Measurements from ENCODE around the gene PLA2G2D. TPM values are rescaled to one million over a fixed set of nuclear protein-coding genes. Genes with fewer than 3 reads are reported as not detected.

Gene PLA2G2D
- total and polyA plus RNA-seq, 7 experiments from 2014 or later = not detected

DNA sequence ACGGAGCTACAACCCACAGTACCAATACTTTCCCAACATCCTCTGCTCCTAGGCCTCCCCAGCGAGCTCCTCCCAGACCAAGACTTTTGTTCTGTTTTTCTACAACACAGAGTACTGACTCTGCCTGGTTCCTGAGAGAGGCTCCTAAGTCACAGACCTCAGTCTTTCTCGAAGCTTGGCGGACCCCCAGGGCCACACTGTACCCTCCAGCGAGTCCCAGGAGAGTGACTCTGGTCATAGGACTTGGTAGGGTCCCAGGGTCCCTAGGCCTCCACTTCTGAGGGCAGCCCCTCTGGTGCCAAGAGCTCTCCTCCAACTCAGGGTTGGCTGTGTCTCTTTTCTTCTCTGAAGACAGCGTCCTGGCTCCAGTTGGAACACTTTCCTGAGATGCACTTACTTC lies 28.7 kb downstream of the PLA2G2D start:
- POLR2A ChIA-PET = no interaction called here
- Mint-ChIP-seq H3K4me1 (no peaks in the 10 kb centered on the region), H3K36me3 (no peaks in the 10 kb centered on the region), H3K9me3 (peaks cover 0 to 4% (median 0%) of the 10 kb centered on the region in 11 donors), H3K27ac (no peak overlapping the region), H3K4me3 (no peak overlapping the region), H3K27me3 (peaks cover 0 to 22% (median 6%) of the 10 kb centered on the region in 5 donors)
- H3K4me1 ChIP-seq (ENCODE audit: control insufficient read depth in 2 of 2, insufficient read depth in 2 of 2, low read length in 2 of 2) = no peaks in the 10 kb centered on the region
- intact Hi-C loops (cut with micrococcal nuclease) = no loop called here
- H3K36me3 ChIP-seq (ENCODE audit: control insufficient read depth in 2 of 3, insufficient read depth in 3 of 3, low read length in 3 of 3) = no peaks in the 10 kb centered on the region
- no peaks in the 10 kb centered on the region for H3K9me3 ChIP-seq (ENCODE audit: control insufficient read depth in 2 of 3, low read length in 3 of 3)
- no peak for ATAC-seq
- CTCF ChIA-PET = interaction anchor here (0.5 kb wide), 1 partner anchor 362 kb away, joined by 3 read pairs; no protein-coding TSS in a partner anchor
- no peak overlapping the region for H3K4me3 ChIP-seq (ENCODE audit: low read length)
- H3K27me3 ChIP-seq (ENCODE audit: control insufficient read depth in 2 of 2, insufficient read depth in 2 of 2, low read length in 2 of 2) = no peaks in the 10 kb centered on the region
- DNase-seq = no peak
- no peak overlapping the region for H3K27ac ChIP-seq (ENCODE audit: low read depth, low read length)

DNA sequence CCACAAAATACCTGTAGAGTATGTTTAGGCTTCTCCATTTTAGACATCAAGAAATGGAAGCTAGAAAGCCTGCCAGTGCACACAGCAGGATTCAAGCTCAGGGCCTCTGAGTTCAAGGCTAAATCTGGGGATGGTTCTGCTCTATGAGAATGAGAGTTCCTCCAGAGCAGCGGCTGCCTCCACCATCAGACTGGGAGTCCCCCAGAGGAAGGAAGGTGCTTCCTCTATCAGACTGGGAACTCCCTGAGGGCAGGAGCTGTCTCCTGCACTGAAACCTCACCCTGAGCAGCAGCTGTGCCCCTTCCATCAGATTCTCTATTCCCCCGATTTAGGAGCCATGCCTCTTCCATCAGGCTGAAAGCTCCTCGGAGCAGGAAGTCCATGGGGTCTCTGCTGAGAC lies 29.2 kb downstream of the PLA2G2D start:
- intact Hi-C loops (cut with micrococcal nuclease) = no loop called here
- Histone ChIP-seq H3K36me3 (ENCODE audit: control insufficient read depth in 2 of 3, insufficient read depth in 3 of 3, low read length in 3 of 3) (no peaks in the 10 kb centered on the region), H3K4me3 (ENCODE audit: low read length) (no peak overlapping the region), H3K27me3 (ENCODE audit: control insufficient read depth in 2 of 2, insufficient read depth in 2 of 2, low read length in 2 of 2) (no peaks in the 10 kb centered on the region), H3K27ac (ENCODE audit: low read depth, low read length) (no peak overlapping the region), H3K9me3 (ENCODE audit: control insufficient read depth in 2 of 3, low read length in 3 of 3) (no peaks in the 10 kb centered on the region), H3K4me1 (ENCODE audit: control insufficient read depth in 2 of 2, insufficient read depth in 2 of 2, low read length in 2 of 2) (no peaks in the 10 kb centered on the region)
- no peak for DNase-seq
- peaks cover 0 to 4% (median 0%) of the 10 kb centered on the region in 11 donors for H3K9me3 Mint-ChIP-seq
- H3K4me3 Mint-ChIP-seq = no peak overlapping the region
- H3K27me3 Mint-ChIP-seq = peaks cover 0 to 22% (median 6%) of the 10 kb centered on the region in 5 donors
- H3K27ac Mint-ChIP-seq = no peak overlapping the region
- no peaks in the 10 kb centered on the region for H3K4me1 Mint-ChIP-seq
- CTCF ChIA-PET = no interaction called here
- ATAC-seq = no peak
- H3K36me3 Mint-ChIP-seq = no peaks in the 10 kb centered on the region
- POLR2A ChIA-PET = no interaction called here

DNA sequence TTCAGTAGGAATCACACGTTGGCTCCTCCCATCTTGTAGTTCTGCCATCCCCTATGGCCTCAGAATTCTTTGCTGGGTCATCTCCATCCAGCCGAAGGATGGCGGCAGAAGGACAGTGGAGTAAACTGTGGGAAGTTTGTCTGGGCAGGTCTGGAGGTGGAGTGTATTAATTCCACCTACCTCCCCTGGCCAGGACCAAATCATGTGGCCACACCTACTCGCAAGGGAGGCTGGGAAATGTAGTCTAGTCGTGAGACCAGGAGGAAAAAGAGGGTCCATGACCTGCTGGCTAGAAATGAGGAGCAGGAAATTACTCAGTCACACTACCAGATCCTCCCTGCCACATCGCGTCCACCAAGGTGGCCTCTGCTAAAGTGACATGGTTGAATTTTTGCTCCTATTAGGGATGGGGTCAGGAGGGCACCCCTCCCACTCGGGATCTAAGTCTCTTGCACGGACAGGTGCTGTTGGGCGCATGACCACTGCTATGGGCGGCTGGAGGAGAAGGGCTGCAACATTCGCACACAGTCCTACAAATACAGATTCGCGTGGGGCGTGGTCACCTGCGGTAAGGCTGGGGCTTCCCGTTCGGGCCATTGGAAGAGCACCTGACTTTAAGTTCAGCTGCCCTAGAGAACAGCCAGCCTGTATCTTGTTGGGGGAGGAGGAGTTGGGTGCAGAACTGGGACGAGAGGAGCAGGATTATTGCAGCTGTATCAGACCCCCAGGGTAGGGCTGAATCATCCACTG lies 29.8 kb downstream of the PLA2G2D start:
- Histone ChIP-seq H3K4me3 (ENCODE audit: low read length) (no peak overlapping the region), H3K27ac (ENCODE audit: low read depth, low read length) (no peak overlapping the region), H3K27me3 (ENCODE audit: control insufficient read depth in 2 of 2, insufficient read depth in 2 of 2, low read length in 2 of 2) (no peaks in the 10 kb centered on the region), H3K36me3 (ENCODE audit: control insufficient read depth in 2 of 3, insufficient read depth in 3 of 3, low read length in 3 of 3) (no peaks in the 10 kb centered on the region), H3K4me1 (ENCODE audit: control insufficient read depth in 2 of 2, insufficient read depth in 2 of 2, low read length in 2 of 2) (no peaks in the 10 kb centered on the region), H3K9me3 (ENCODE audit: control insufficient read depth in 2 of 3, low read length in 3 of 3) (no peaks in the 10 kb centered on the region)
- H3K36me3 Mint-ChIP-seq = no peaks in the 10 kb centered on the region
- H3K9me3 Mint-ChIP-seq = peaks cover 0 to 4% (median 0%) of the 10 kb centered on the region in 11 donors
- ChIA-PET CTCF (no interaction called here), POLR2A (no interaction called here)
- no peak overlapping the region for H3K27ac Mint-ChIP-seq
- ATAC-seq (no peak), DNase-seq (no peak)
- intact Hi-C loops (cut with micrococcal nuclease) = no loop called here
- no peak overlapping the region for H3K4me3 Mint-ChIP-seq
- H3K27me3 Mint-ChIP-seq = peaks cover 0 to 22% (median 6%) of the 10 kb centered on the region in 5 donors
- H3K4me1 Mint-ChIP-seq = no peaks in the 10 kb centered on the region

DNA sequence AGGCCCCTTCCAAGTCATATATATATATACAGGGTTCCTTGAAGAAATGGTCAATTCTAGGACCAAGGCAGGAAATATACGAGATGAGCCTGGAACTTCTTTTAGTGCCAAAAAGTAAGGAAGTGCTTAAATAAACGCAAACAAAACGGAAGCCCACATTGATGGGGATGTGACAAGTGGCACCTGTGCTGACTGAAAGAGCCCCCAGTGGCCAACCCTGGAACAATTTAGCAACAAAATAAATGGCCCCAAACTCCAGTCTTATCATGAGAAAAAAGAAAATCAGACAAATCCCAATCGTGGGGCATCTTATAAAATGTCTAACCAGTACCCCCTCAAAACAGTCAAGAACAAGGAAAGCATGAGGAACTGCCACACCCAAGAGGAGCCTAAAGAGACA lies 31.7 kb downstream of the PLA2G2D start:
- Mint-ChIP-seq H3K27ac (no peak overlapping the region), H3K36me3 (no peaks in the 10 kb centered on the region), H3K9me3 (peaks cover 0 to 4% (median 0%) of the 10 kb centered on the region in 11 donors), H3K4me3 (no peak overlapping the region), H3K4me1 (no peaks in the 10 kb centered on the region), H3K27me3 (peaks cover 0 to 14% (median 6%) of the 10 kb centered on the region in 5 donors)
- Histone ChIP-seq H3K36me3 (ENCODE audit: control insufficient read depth in 2 of 3, insufficient read depth in 3 of 3, low read length in 3 of 3) (no peaks in the 10 kb centered on the region), H3K4me3 (ENCODE audit: low read length) (no peak overlapping the region), H3K4me1 (ENCODE audit: control insufficient read depth in 2 of 2, insufficient read depth in 2 of 2, low read length in 2 of 2) (no peaks in the 10 kb centered on the region), H3K27me3 (ENCODE audit: control insufficient read depth in 2 of 2, insufficient read depth in 2 of 2, low read length in 2 of 2) (no peaks in the 10 kb centered on the region), H3K27ac (ENCODE audit: low read depth, low read length) (no peak overlapping the region), H3K9me3 (ENCODE audit: control insufficient read depth in 2 of 3, low read length in 3 of 3) (no peaks in the 10 kb centered on the region)
- ATAC-seq = no peak
- ChIA-PET CTCF (no interaction called here), POLR2A (no interaction called here)
- intact Hi-C loops (cut with micrococcal nuclease) = no loop called here
- DNase-seq = no peak

GRCh38 chr1:20086800-20087199 lies 32.5 kb downstream of the PLA2G2D start:
- H3K4me3 ChIP-seq (ENCODE audit: low read length) = no peak overlapping the region
- Mint-ChIP-seq H3K4me3 (no peak overlapping the region), H3K27ac (no peak overlapping the region), H3K27me3 (peaks cover 0 to 15% (median 6%) of the 10 kb centered on the region in 5 donors), H3K9me3 (peaks cover 0 to 4% (median 0%) of the 10 kb centered on the region in 11 donors), H3K4me1 (no peaks in the 10 kb centered on the region), H3K36me3 (no peaks in the 10 kb centered on the region)
- H3K9me3 ChIP-seq (ENCODE audit: control insufficient read depth in 2 of 3, low read length in 3 of 3) = no peaks in the 10 kb centered on the region
- no peaks in the 10 kb centered on the region for H3K4me1 ChIP-seq (ENCODE audit: control insufficient read depth in 2 of 2, insufficient read depth in 2 of 2, low read length in 2 of 2)
- no peaks in the 10 kb centered on the region for H3K27me3 ChIP-seq (ENCODE audit: control insufficient read depth in 2 of 2, insufficient read depth in 2 of 2, low read length in 2 of 2)
- no peak overlapping the region for H3K27ac ChIP-seq (ENCODE audit: low read depth, low read length)
- no peak for ATAC-seq
- H3K36me3 ChIP-seq (ENCODE audit: control insufficient read depth in 2 of 3, insufficient read depth in 3 of 3, low read length in 3 of 3) = no peaks in the 10 kb centered on the region
- CTCF ChIA-PET = no interaction called here
- DNase-seq = no peak
- POLR2A ChIA-PET = no interaction called here
- intact Hi-C loops (cut with micrococcal nuclease) = no loop called here

DNA sequence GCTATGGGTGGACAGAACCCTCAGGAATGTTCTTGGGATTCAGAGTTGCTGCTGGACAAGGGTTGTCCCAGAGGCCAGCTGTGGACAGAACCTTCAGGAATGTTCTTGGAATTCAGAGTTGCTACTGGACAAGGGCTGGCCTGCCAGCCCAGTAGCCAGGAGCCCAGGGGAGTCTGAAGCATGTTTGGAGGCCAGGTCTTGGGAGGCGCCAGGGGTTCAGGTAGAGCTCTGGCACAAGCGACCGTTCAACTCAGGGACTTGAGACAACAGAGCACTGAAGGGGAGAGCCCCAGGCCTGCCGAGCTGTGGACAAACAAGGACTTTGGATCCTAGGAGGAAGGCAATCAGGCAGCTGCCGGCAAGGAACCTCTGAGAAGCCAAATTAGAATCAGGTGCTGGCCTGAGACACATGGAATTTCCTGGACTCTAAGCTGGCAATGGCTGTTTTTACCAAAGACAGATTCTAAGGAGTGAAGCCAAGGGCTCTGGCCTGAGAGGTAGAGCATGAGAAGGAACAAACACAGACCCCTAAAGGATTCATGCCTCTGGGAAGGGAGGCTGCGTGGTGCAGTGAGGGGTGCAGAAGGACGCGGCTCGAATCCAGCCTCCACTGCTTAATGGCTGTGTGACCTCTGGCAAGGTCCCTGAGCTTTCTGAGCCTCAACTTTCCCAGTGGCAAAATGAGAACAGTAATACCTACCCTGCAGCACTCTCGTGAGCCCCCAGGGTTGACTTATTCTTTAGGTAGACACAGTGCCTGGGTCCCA lies 36.0 kb downstream of the PLA2G2D start:
- H3K27me3 Mint-ChIP-seq = peaks cover 12 to 36% (median 19%) of the 10 kb centered on the region in 5 donors
- H3K9me3 Mint-ChIP-seq = peaks cover 0 to 4% (median 0%) of the 10 kb centered on the region in 11 donors
- peaks cover 0 to 14% (median 7%) of the 10 kb centered on the region in 7 donors for H3K4me1 Mint-ChIP-seq
- no peak overlapping the region for H3K4me3 Mint-ChIP-seq
- Histone ChIP-seq H3K4me3 (ENCODE audit: low read length) (no peak overlapping the region), H3K4me1 (ENCODE audit: control insufficient read depth in 2 of 2, insufficient read depth in 2 of 2, low read length in 2 of 2) (no peaks in the 10 kb centered on the region), H3K27me3 (ENCODE audit: control insufficient read depth in 2 of 2, insufficient read depth in 2 of 2, low read length in 2 of 2) (no peaks in the 10 kb centered on the region), H3K9me3 (ENCODE audit: control insufficient read depth in 2 of 3, low read length in 3 of 3) (no peaks in the 10 kb centered on the region), H3K27ac (ENCODE audit: low read depth, low read length) (no peak overlapping the region), H3K36me3 (ENCODE audit: control insufficient read depth in 2 of 3, insufficient read depth in 3 of 3, low read length in 3 of 3) (no peaks in the 10 kb centered on the region)
- POLR2A ChIA-PET = no interaction called here
- H3K36me3 Mint-ChIP-seq = no peaks in the 10 kb centered on the region
- ATAC-seq (no peak), DNase-seq (no peak)
- no peak overlapping the region for H3K27ac Mint-ChIP-seq
- CTCF ChIA-PET = no interaction called here
- intact Hi-C loops (cut with micrococcal nuclease) = no loop called here

Measured in naive thymus-derived CD4-positive, alpha-beta T cell (primary cell).